RWPE1 (cell line): ENCODE measurements around the gene SND1.
A peak's percentile ranks its signal among the peaks of the same experiment; 100 is the strongest.

Experiments
- CTCF ChIA-PET: fragments of 350-600 bp; sonication (Branson Sonifier 250); formaldehyde crosslinking; extraction: SDS; loops from one replicate; lab custom pipeline; 2021; lab: Yijun Ruan, JAX
- POLR2A ChIA-PET: fragments of 400-600 bp; formaldehyde crosslinking; extraction: SDS; loops from one replicate; lab custom pipeline; 2020; ENCODE audit warnings: antibody characterized with exemption; ENCODE audit not compliant: low non-redundant PET; lab: Yijun Ruan, JAX
- DNase-seq: peaks from one replicate; pipeline ENCODE4 v3.0.0; 2012; ENCODE audit warnings: low spot score
- H3K27ac ChIP-seq: fragments of 450-650 bp; 2 replicates; pipeline ENCODE4 v1.5.1; 2017
- CTCF ChIP-seq: fragments of 450-650 bp; conservative IDR thresholded peaks from 2 replicates; pipeline ENCODE4 v1.5.1; 2017; ENCODE audit warnings: low read depth, mild to moderate bottlenecking

Gene SND1

GRCh38 chr7:128026551-128026950 lies 374.6 kb downstream of the SND1 start:
- no peak overlapping the region for H3K27ac ChIP-seq

DNA sequence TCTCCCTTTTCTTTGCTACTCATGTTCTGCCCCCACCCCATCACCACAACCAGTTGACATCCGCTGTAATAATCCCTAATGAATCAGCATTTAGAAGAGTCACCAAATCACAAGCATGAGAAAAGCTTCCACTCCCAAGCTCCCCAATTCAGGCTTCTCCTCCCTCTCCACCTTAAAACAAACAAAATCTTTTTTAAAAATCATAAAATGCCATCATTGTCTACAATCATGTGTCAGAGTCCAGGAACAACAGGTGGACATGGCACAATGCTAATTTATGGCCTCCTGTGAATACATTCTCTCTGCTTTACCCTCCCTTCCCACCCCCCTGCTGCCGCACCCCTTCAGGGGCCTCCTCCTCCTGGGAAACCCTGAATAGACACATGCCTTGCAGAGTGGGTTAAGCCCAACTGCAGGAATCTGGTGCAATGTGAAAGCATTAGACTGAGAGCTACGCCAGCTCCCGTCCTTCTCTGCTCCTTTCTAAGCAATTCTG lies 375.5 kb downstream of the SND1 start:
- CTCF ChIA-PET = no interaction called here
- H3K27ac ChIP-seq = no peak overlapping the region
- DNase-seq = no peak
- POLR2A ChIA-PET = no interaction called here
- TF ChIP-seq CTCF = no peak

More at GRCh38 chr7:128026551-128026950, 374.6 kb downstream of the SND1 start:
- no peak for DNase-seq
- TF ChIP-seq CTCF = no peak
- CTCF ChIA-PET = interaction anchor here (0.8 kb wide), 1 partner anchor 20 kb away, joined by 5 read pairs; no protein-coding TSS in a partner anchor
- POLR2A ChIA-PET = no interaction called here

DNA sequence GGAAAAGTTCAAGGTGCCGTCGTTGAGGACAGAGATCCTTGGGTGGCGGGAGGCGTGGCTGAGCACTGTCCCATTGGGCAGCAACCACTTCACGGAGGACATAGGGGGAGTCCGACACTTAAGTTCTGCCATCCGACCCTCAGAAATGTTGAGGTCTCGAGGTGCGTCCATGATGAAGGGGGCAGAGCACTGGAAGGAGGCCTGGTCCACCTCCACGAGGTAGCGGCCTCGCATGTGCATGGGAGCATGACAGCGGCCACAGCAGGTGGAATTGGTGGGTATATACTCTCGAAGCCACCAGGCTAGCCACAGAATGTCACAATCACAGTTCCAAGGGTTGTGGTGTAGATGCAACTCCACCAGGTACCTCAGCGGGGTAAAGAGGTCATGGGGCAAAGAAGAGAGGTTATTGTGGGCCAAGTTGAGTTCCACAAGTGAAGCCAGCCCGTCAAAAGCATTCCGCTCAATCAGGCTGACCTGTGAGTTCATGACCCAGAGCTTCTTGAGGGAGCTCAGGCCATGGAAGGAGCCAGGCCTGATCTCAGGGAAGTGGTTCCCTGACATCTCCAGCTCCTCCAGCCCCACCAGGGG lies 377.5 kb downstream of the SND1 start:
- DNase-seq = no peak
- CTCF ChIA-PET = interaction anchor here (0.6 kb wide), 1 partner anchor 114 kb away, joined by 4 read pairs; no protein-coding TSS in a partner anchor
- no peak for TF ChIP-seq CTCF

DNA sequence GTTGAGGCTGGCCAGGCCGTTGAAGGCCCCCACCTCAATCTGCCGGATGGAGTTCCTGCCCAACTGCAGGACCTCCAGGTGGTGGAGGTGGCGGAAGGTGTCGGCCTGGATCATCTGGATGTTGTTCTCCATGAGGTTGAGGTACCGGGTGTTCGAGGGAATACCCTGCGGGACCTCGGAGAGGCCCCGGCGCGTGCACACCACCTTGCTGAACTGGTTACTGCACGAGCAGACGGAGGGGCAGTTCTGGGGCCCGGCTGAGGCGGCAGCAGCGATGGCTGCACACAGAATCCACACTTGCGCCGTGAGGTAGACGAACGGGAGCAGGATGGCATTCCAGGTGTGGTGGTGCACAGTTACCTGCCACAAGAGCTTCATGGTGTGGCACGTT lies 378.3 kb downstream of the SND1 start:
- no peak for TF ChIP-seq CTCF
- H3K27ac ChIP-seq = no peak overlapping the region
- DNase-seq = no peak
- POLR2A ChIA-PET = no interaction called here
- CTCF ChIA-PET = interaction anchor here (0.6 kb wide), 1 partner anchor 115 kb away, joined by 4 read pairs; no protein-coding TSS in a partner anchor

More for the DNA sequence above, 377.5 kb downstream of the SND1 start:
- POLR2A ChIA-PET = no interaction called here
- H3K27ac ChIP-seq = no peak overlapping the region

GRCh38 chr7:128030654-128031611 lies 378.9 kb downstream of the SND1 start, which contains the start of gene LRRC4:
Gene LRRC4 (minus strand): TSS chr7:128031437. CDS start chr7:128030640, 797 bp downstream.
- CTCF ChIA-PET = no interaction called here
- POLR2A ChIA-PET = no interaction called here
- H3K27ac ChIP-seq = peak within 1 kb of the TSS; percentile 23; the same call in 1 of the 2 replicates
- TF ChIP-seq CTCF = no peak
- peak; percentile 44 for DNase-seq

DNA sequence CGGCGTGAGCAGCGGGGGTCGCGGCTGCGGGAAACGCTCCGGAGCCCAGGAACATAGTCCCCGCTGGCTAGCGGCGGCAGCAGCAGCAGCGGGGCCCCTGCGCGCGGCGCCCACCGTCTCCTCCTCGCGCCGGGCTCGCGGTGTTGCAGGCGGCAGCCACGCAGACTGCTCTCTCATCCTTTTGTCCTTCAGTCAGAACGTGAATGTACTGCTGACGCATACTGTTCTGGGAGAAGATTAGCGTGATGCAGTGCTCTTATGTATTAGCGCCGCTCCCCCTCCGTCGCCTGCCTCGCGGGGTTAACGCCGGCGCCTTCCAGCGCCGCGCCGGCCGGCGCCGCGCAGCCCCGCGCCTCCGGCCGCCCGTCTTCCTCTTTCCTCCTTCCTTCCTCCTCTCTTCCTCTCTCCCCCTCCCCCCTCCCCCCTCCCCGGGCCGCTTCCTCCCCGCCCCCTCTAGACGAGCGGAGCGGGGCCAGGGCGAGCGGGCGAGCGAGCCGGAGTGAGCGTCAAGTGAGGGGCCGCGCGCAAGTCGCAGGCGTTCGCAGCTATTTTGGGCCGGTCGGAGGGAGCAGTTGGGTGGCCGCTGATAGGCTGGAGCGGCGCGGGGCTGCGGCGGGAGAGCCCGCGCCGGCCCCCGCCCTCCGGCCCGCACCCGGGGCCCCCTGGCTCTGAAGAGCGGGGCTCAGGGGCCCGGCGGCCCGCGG lies 380.1 kb downstream of the SND1 start:
- peak overlapping the region; percentile 23; the same call in 1 of the 2 replicates for H3K27ac ChIP-seq
- DNase-seq = peak; percentile 76
- peak; percentile 30 for TF ChIP-seq CTCF
- CTCF ChIA-PET = no interaction called here
- POLR2A ChIA-PET = no interaction called here
